ENCODE data around the gene ENPP4.

DNA sequence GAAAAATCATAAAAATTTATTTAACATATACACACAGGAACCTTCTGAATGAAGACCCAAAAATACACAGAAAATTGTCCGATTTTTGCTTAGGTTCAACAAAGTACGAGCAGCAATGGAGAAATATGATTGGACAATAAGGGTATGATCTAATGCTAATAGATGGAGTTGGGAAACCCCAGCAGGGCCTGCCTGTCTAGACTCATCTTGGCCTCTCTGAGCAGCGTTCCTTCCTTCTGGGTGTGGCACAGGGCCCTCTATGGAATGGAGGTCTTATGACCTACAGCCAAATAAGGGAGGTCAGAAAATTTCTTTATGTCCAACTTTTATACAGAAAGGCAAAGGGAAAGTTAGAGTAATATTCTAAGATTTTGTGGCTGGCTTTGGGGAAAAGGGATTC is 27.7 kb upstream of the ENPP4 start:
- TF ChIP-seq CTCF (IDR thresholded peaks at IDR 0.05) (no peak), POLR2AphosphoS5 (IDR thresholded peaks at IDR 0.05) (no peak), POLR2A (IDR thresholded peaks at IDR 0.05) (no peak), EP300 (IDR thresholded peaks at IDR 0.05) (no peak)
